ENCODE data around the gene GALNTL6.

Gene GALNTL6

GRCh38 chr4:172055498-172055897, 242.3 kb downstream of the GALNTL6 start:
- Mint-ChIP-seq H3K9me3 (no peaks in the 10 kb centered on the region), H3K27me3 (ENCODE audit: low read depth) (no peaks in the 10 kb centered on the region), H3K4me1 (ENCODE audit: low read depth) (no peaks in the 10 kb centered on the region), H3K4me3 (no peak overlapping the region), H3K27ac (no peak overlapping the region), H3K36me3 (ENCODE audit: low read depth) (no peaks in the 10 kb centered on the region)
- DNase-seq (ENCODE audit: low spot score), result no peak

GRCh38 chr4:172061204-172061603, 248.0 kb downstream of the GALNTL6 start:
- no peak for DNase-seq (ENCODE audit: low spot score)
- H3K27me3 Mint-ChIP-seq (ENCODE audit: low read depth), result no peaks in the 10 kb centered on the region
- H3K4me3 Mint-ChIP-seq, result no peak overlapping the region
- no peaks in the 10 kb centered on the region for H3K9me3 Mint-ChIP-seq
- no peaks in the 10 kb centered on the region for H3K4me1 Mint-ChIP-seq (ENCODE audit: low read depth)
- no peaks in the 10 kb centered on the region for H3K36me3 Mint-ChIP-seq (ENCODE audit: low read depth)
- no peak overlapping the region for H3K27ac Mint-ChIP-seq

- no peak overlapping the region for H3K4me3 Mint-ChIP-seq
- no peaks in the 10 kb centered on the region for H3K27me3 Mint-ChIP-seq (ENCODE audit: low read depth)
- H3K9me3 Mint-ChIP-seq, result peaks cover 6% of the 10 kb centered on the region
- H3K36me3 Mint-ChIP-seq (ENCODE audit: low read depth), result no peaks in the 10 kb centered on the region
- no peak overlapping the region for H3K27ac Mint-ChIP-seq
- no peaks in the 10 kb centered on the region for H3K4me1 Mint-ChIP-seq (ENCODE audit: low read depth)
- no peak for DNase-seq (ENCODE audit: low spot score)
These were observed 255.3 kb downstream of the GALNTL6 start for GRCh38 chr4:172068506-172068905.

- H3K4me1 Mint-ChIP-seq (ENCODE audit: low read depth), result no peaks in the 10 kb centered on the region
- H3K27ac Mint-ChIP-seq, result no peak overlapping the region
- no peaks in the 10 kb centered on the region for H3K27me3 Mint-ChIP-seq (ENCODE audit: low read depth)
- no peak overlapping the region for H3K4me3 Mint-ChIP-seq
- H3K9me3 Mint-ChIP-seq, result peaks cover under 1% of the 10 kb centered on the region
- no peak for DNase-seq (ENCODE audit: low spot score)
- no peaks in the 10 kb centered on the region for H3K36me3 Mint-ChIP-seq (ENCODE audit: low read depth)
These were observed 260.4 kb downstream of the GALNTL6 start for GRCh38 chr4:172073590-172073989.

- Mint-ChIP-seq H3K9me3 (no peaks in the 10 kb centered on the region), H3K27ac (no peak overlapping the region), H3K4me3 (no peak overlapping the region), H3K36me3 (ENCODE audit: low read depth) (no peaks in the 10 kb centered on the region), H3K4me1 (ENCODE audit: low read depth) (no peaks in the 10 kb centered on the region), H3K27me3 (ENCODE audit: low read depth) (no peaks in the 10 kb centered on the region)
- no peak for DNase-seq (ENCODE audit: low spot score)
These were observed 270.1 kb downstream of the GALNTL6 start for GRCh38 chr4:172083272-172083671.

- Mint-ChIP-seq H3K9me3 (peaks cover 4% of the 10 kb centered on the region), H3K27ac (no peak overlapping the region), H3K27me3 (ENCODE audit: low read depth) (no peaks in the 10 kb centered on the region), H3K4me3 (no peak overlapping the region), H3K4me1 (ENCODE audit: low read depth) (no peaks in the 10 kb centered on the region), H3K36me3 (ENCODE audit: low read depth) (no peaks in the 10 kb centered on the region)
- DNase-seq (ENCODE audit: low spot score), result no peak
These were observed 275.4 kb downstream of the GALNTL6 start for GRCh38 chr4:172088556-172088955.

GRCh38 chr4:172095161-172095560, 282.0 kb downstream of the GALNTL6 start:
- Mint-ChIP-seq H3K4me3 (no peak overlapping the region), H3K27me3 (ENCODE audit: low read depth) (no peaks in the 10 kb centered on the region), H3K36me3 (ENCODE audit: low read depth) (no peaks in the 10 kb centered on the region), H3K4me1 (ENCODE audit: low read depth) (no peaks in the 10 kb centered on the region), H3K9me3 (peaks cover 8% of the 10 kb centered on the region), H3K27ac (no peak overlapping the region)
- no peak for DNase-seq (ENCODE audit: low spot score)

- DNase-seq (ENCODE audit: low spot score), result no peak
These were observed 283.6 kb downstream of the GALNTL6 start for GRCh38 chr4:172096786-172097185.

GRCh38 chr4:172099376-172099775, 286.2 kb downstream of the GALNTL6 start:
- H3K9me3 Mint-ChIP-seq, result peaks cover 11% of the 10 kb centered on the region

More at GRCh38 chr4:172096786-172097185, 283.6 kb downstream of the GALNTL6 start:
- Mint-ChIP-seq H3K27ac (no peak overlapping the region), H3K9me3 (peaks cover 11% of the 10 kb centered on the region), H3K4me1 (ENCODE audit: low read depth) (no peaks in the 10 kb centered on the region), H3K4me3 (no peak overlapping the region), H3K27me3 (ENCODE audit: low read depth) (no peaks in the 10 kb centered on the region), H3K36me3 (ENCODE audit: low read depth) (no peaks in the 10 kb centered on the region)

GRCh38 chr4:172103456-172103855, 290.3 kb downstream of the GALNTL6 start:
- Mint-ChIP-seq H3K27ac (no peak overlapping the region), H3K4me3 (no peak overlapping the region), H3K27me3 (ENCODE audit: low read depth) (no peaks in the 10 kb centered on the region), H3K36me3 (ENCODE audit: low read depth) (no peaks in the 10 kb centered on the region), H3K9me3 (peaks cover 11% of the 10 kb centered on the region), H3K4me1 (ENCODE audit: low read depth) (no peaks in the 10 kb centered on the region)
- no peak for DNase-seq (ENCODE audit: low spot score)

More at GRCh38 chr4:172099376-172099775, 286.2 kb downstream of the GALNTL6 start:
- H3K27ac Mint-ChIP-seq, result no peak overlapping the region
- H3K4me3 Mint-ChIP-seq, result no peak overlapping the region
- H3K27me3 Mint-ChIP-seq (ENCODE audit: low read depth), result no peaks in the 10 kb centered on the region
- DNase-seq (ENCODE audit: low spot score), result no peak
- no peaks in the 10 kb centered on the region for H3K36me3 Mint-ChIP-seq (ENCODE audit: low read depth)
- no peaks in the 10 kb centered on the region for H3K4me1 Mint-ChIP-seq (ENCODE audit: low read depth)

GRCh38 chr4:172104539-172104938, 291.3 kb downstream of the GALNTL6 start:
- Mint-ChIP-seq H3K36me3 (ENCODE audit: low read depth) (no peaks in the 10 kb centered on the region), H3K4me1 (ENCODE audit: low read depth) (no peaks in the 10 kb centered on the region), H3K4me3 (no peak overlapping the region), H3K9me3 (peaks cover 7% of the 10 kb centered on the region), H3K27me3 (ENCODE audit: low read depth) (no peaks in the 10 kb centered on the region), H3K27ac (no peak overlapping the region)
- DNase-seq (ENCODE audit: low spot score), result no peak

- Mint-ChIP-seq H3K27ac (no peak overlapping the region), H3K4me3 (no peak overlapping the region)
These were observed 292.7 kb downstream of the GALNTL6 start for GRCh38 chr4:172105918-172106317.

GRCh38 chr4:172109466-172109865, 296.3 kb downstream of the GALNTL6 start:
- Mint-ChIP-seq H3K27ac (no peak overlapping the region), H3K4me3 (no peak overlapping the region), H3K9me3 (peaks cover 3% of the 10 kb centered on the region), H3K27me3 (ENCODE audit: low read depth) (no peaks in the 10 kb centered on the region), H3K4me1 (ENCODE audit: low read depth) (no peaks in the 10 kb centered on the region), H3K36me3 (ENCODE audit: low read depth) (no peaks in the 10 kb centered on the region)
- DNase-seq (ENCODE audit: low spot score), result no peak

More at GRCh38 chr4:172105918-172106317, 292.7 kb downstream of the GALNTL6 start:
- H3K9me3 Mint-ChIP-seq, result peaks cover 6% of the 10 kb centered on the region
- DNase-seq (ENCODE audit: low spot score), result no peak
- H3K27me3 Mint-ChIP-seq (ENCODE audit: low read depth), result no peaks in the 10 kb centered on the region
- no peaks in the 10 kb centered on the region for H3K36me3 Mint-ChIP-seq (ENCODE audit: low read depth)
- no peaks in the 10 kb centered on the region for H3K4me1 Mint-ChIP-seq (ENCODE audit: low read depth)

GRCh38 chr4:172124656-172125308, 311.6 kb downstream of the GALNTL6 start:
- Mint-ChIP-seq H3K9me3 (peaks cover 3% of the 10 kb centered on the region), H3K4me3 (no peak overlapping the region), H3K4me1 (ENCODE audit: low read depth) (no peaks in the 10 kb centered on the region), H3K27me3 (ENCODE audit: low read depth) (no peaks in the 10 kb centered on the region), H3K27ac (no peak overlapping the region), H3K36me3 (ENCODE audit: low read depth) (no peaks in the 10 kb centered on the region)
- no peak for DNase-seq (ENCODE audit: low spot score)

- H3K4me3 Mint-ChIP-seq, result no peak overlapping the region
- DNase-seq (ENCODE audit: low spot score), result no peak
- H3K9me3 Mint-ChIP-seq, result peaks cover 3% of the 10 kb centered on the region
- no peaks in the 10 kb centered on the region for H3K4me1 Mint-ChIP-seq (ENCODE audit: low read depth)
- H3K36me3 Mint-ChIP-seq (ENCODE audit: low read depth), result no peaks in the 10 kb centered on the region
- H3K27me3 Mint-ChIP-seq (ENCODE audit: low read depth), result no peaks in the 10 kb centered on the region
- no peak overlapping the region for H3K27ac Mint-ChIP-seq
These were observed 312.2 kb downstream of the GALNTL6 start for GRCh38 chr4:172125443-172125842.

All from T-helper 2 cell treated with Interferon-gamma antibody and Interleukin-4, amounts not matched to agents 5 μg/mL and 100 μg/mL, for 36 hours (primary cell).